BLaER1 (cell line): Measurements from ENCODE around the gene TWIST2.

ENCODE experiments used
- H3K27ac ChIP-seq: shearing (Covaris generic); formaldehyde crosslinking; 2 replicates; pipeline ENCODE4 v1.8.1; 2022
- H3K27me3 ChIP-seq: shearing (Covaris generic); formaldehyde crosslinking; 2 replicates; pipeline ENCODE4 v1.8.1; 2022
- H3K36me3 ChIP-seq: shearing (Covaris generic); formaldehyde crosslinking; 2 replicates; pipeline ENCODE4 v1.8.1; 2022
- H3K4me1 ChIP-seq: shearing (Covaris generic); formaldehyde crosslinking; 2 replicates; pipeline ENCODE4 v1.8.1; 2022
- H3K4me2 ChIP-seq: shearing (Covaris generic); formaldehyde crosslinking; 2 replicates; pipeline ENCODE4 v1.8.1; 2022
- H3K4me3 ChIP-seq: shearing (Covaris generic); formaldehyde crosslinking; 2 replicates; pipeline ENCODE4 v1.8.1; 2022
- H3K9ac ChIP-seq: shearing (Covaris generic); formaldehyde crosslinking; 2 replicates; pipeline ENCODE4 v1.8.1; 2022
- H3K9me3 ChIP-seq: shearing (Covaris generic); formaldehyde crosslinking; 2 replicates; pipeline ENCODE4 v1.8.1; 2022
- H4K20me1 ChIP-seq: shearing (Covaris generic); formaldehyde crosslinking; 2 replicates; pipeline ENCODE4 v1.8.1; 2022
- Cebpa-rat ChIP-seq: shearing (Covaris generic); IDR thresholded peaks from 2 replicates; pipeline ENCODE4 v1.8.1; 2022

The TWIST2 gene

DNA sequence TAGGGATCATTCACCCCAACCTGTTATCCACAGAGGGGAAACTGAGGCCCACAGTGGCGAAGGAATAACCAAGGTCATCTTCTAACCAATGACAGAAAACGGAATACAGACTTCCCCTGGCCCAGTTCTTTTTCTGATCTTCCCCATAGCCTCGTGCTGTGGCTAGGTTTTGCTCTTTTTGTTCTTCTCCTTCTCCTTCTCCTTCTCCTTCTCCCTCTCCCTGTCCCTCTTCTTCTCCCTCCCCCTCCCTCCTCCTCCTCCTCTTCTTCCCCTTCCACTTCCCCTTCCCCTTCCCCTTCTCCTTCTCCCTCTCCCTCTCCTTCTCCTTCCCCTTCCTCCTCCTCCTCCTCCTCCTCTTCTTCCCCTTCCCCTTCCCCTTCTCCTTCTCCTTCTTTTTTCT is 12.9 kb upstream of the TWIST2 start:
- Histone ChIP-seq H3K4me2 (no peak overlapping the region), H4K20me1 (no peaks in the 10 kb centered on the region), H3K4me3 (no peak overlapping the region), H3K36me3 (no peaks in the 10 kb centered on the region), H3K27me3 (no peaks in the 10 kb centered on the region), H3K9me3 (no peaks in the 10 kb centered on the region), H3K9ac (no peak overlapping the region), H3K4me1 (no peaks in the 10 kb centered on the region), H3K27ac (no peak overlapping the region)
- no peak for TF ChIP-seq Cebpa-rat

DNA sequence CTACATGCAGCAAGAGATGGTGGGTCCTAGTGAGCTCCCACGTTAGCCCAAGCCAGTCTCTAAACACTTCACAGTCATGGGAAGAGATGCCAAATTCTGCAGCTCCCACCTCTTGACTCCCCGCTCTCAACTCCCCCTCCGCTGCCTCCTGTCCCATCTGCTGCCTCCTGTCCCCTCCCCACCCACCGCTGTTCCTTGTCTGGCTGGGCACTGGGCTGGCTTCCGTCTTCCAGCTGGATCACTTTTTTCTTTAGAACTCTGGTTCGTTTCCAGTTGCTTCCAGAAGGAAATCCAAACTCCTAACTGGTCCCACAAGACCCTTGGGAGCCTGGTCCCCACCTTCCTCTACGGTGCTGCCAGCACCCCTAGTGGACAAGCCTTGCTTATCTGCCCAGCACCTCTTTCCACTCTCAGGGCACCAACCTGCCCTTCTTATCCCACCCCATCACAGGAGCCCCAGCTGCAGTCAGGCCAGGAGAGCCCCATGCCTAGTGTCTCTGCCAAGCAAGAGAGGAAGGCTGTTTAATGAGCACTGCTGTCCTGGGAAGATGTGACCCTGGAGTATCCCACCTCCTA is 12.1 kb upstream of the TWIST2 start:
- no peak overlapping the region for H3K9ac ChIP-seq
- H3K36me3 ChIP-seq = no peaks in the 10 kb centered on the region
- no peak for TF ChIP-seq Cebpa-rat
- no peak overlapping the region for H3K4me2 ChIP-seq
- no peaks in the 10 kb centered on the region for H4K20me1 ChIP-seq
- no peak overlapping the region for H3K27ac ChIP-seq
- H3K9me3 ChIP-seq = no peaks in the 10 kb centered on the region
- H3K27me3 ChIP-seq = no peaks in the 10 kb centered on the region
- H3K4me1 ChIP-seq = no peaks in the 10 kb centered on the region
- no peak overlapping the region for H3K4me3 ChIP-seq

DNA sequence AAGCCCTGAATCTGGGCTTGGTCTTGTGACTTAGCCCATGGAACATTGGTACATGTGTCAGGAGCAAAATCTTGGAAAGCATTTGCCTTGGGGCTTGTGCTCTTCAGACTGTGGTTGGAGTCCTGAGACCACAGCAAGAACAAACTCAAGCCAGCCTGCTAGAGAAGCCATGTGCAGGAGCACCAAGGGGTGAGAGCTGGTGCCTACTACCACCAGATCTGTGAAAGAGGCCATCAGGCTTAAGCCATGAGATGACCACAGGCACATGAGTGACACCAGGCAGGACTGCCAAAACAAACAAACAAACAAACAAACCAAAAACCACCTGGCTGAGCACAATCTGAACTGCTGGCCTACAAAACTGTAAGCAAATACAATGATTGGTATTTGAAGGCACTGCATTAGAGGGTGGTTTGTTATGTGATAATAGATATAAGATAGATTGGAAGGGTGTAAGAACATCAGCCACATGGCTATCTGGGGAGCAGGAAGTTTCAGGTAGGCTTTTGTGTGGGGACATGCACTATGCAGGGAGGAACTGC is 9.0 kb upstream of the TWIST2 start:
- no peak overlapping the region for H3K27ac ChIP-seq
- TF ChIP-seq Cebpa-rat = no peak
- no peak overlapping the region for H3K4me2 ChIP-seq
- H4K20me1 ChIP-seq = no peaks in the 10 kb centered on the region
- no peak overlapping the region for H3K9ac ChIP-seq
- no peak overlapping the region for H3K4me3 ChIP-seq
- H3K36me3 ChIP-seq = no peaks in the 10 kb centered on the region
- H3K27me3 ChIP-seq = no peaks in the 10 kb centered on the region
- no peaks in the 10 kb centered on the region for H3K4me1 ChIP-seq
- no peaks in the 10 kb centered on the region for H3K9me3 ChIP-seq

DNA sequence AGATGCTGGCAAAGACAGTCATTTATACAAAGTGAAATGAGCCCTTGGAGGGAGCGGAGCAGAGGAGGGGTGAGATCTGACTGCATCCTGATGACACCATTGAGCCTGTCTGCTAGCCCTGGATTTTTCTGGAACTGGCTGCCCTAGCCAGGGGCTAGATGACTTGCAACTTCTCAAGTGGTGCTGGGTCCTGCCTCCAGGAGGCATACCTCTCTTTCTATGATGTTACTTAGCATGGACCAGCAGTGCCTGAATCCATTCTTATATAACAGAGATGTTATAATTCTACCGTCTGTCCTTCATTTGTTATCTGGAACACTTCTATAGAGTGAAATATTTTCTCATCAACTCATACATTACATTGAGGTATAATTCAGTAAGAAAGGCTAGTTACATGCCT is 8.5 kb upstream of the TWIST2 start:
- Histone ChIP-seq H3K4me2 (no peak overlapping the region), H3K27me3 (no peaks in the 10 kb centered on the region)
- no peak for TF ChIP-seq Cebpa-rat

DNA sequence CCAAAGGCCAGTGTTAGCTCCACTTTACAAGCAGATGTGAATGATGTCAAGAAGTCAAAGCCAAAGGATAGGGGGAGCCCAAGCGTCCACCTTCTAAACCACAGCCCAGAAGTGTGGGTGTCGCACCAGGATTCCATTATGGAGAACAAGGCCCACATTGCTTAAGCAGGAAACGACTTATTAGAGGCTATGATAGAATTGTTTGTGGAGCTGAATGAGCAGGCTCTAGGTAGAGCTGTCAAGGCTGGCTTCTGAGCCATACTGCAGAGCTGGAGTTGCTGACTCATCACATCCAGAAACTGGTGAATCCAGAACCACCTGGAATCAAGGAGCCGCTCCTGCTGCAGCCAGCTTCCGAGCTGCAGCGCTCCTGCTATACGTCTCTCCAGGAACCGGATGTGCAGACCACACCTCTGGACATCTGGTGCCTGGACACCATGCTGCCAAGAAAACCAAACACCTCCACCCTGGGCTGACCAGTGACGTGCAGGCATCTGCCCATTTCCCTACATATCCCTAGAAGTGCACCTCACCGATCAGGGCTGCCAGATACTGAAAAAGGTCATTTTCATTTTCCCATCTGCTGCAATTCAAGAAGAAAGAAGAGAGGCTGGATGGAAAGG is 6.2 kb upstream of the TWIST2 start:
- Histone ChIP-seq H3K27ac (no peak overlapping the region), H3K27me3 (peaks cover 21% of the 10 kb centered on the region), H3K4me1 (peaks cover 2% of the 10 kb centered on the region; the same call in 1 of the 2 replicates), H3K4me2 (no peak overlapping the region), H4K20me1 (no peaks in the 10 kb centered on the region), H3K36me3 (no peaks in the 10 kb centered on the region), H3K9me3 (peaks cover 4% of the 10 kb centered on the region), H3K4me3 (no peak overlapping the region), H3K9ac (no peak overlapping the region)
- TF ChIP-seq Cebpa-rat = no peak

More for the DNA sequence above, 8.5 kb upstream of the TWIST2 start:
- Histone ChIP-seq H3K36me3 (no peaks in the 10 kb centered on the region), H3K9ac (no peak overlapping the region), H3K27ac (no peak overlapping the region), H4K20me1 (no peaks in the 10 kb centered on the region), H3K9me3 (no peaks in the 10 kb centered on the region), H3K4me1 (no peaks in the 10 kb centered on the region), H3K4me3 (no peak overlapping the region)

DNA sequence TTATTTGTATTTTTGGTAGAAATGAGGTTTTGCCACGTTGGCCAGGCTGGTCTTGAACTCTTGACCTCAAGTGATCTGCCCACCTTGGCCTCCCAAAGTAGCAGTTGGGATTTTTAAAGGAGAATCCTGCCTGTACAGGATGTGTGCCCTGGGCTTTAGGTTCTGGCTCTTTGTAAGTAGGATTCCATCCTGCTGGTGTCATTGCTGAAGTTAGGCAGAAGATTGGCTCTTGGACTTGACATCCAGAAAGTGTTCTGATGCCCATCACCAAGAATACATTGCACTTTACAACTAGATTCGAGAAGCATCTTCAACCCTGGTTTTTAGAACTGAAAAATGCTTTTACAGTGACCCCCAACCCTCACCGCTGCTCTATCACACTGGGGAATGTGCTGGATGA is 4.4 kb upstream of the TWIST2 start:
- no peak for TF ChIP-seq Cebpa-rat
- H3K9ac ChIP-seq = no peak overlapping the region
- H4K20me1 ChIP-seq = no peaks in the 10 kb centered on the region
- H3K4me1 ChIP-seq = peaks cover 8% of the 10 kb centered on the region; the same call in 1 of the 2 replicates
- peaks cover 23% of the 10 kb centered on the region for H3K9me3 ChIP-seq
- no peak overlapping the region for H3K4me2 ChIP-seq
- peaks cover 39% of the 10 kb centered on the region for H3K27me3 ChIP-seq
- H3K4me3 ChIP-seq = no peak overlapping the region
- H3K27ac ChIP-seq = no peak overlapping the region
- no peaks in the 10 kb centered on the region for H3K36me3 ChIP-seq

DNA sequence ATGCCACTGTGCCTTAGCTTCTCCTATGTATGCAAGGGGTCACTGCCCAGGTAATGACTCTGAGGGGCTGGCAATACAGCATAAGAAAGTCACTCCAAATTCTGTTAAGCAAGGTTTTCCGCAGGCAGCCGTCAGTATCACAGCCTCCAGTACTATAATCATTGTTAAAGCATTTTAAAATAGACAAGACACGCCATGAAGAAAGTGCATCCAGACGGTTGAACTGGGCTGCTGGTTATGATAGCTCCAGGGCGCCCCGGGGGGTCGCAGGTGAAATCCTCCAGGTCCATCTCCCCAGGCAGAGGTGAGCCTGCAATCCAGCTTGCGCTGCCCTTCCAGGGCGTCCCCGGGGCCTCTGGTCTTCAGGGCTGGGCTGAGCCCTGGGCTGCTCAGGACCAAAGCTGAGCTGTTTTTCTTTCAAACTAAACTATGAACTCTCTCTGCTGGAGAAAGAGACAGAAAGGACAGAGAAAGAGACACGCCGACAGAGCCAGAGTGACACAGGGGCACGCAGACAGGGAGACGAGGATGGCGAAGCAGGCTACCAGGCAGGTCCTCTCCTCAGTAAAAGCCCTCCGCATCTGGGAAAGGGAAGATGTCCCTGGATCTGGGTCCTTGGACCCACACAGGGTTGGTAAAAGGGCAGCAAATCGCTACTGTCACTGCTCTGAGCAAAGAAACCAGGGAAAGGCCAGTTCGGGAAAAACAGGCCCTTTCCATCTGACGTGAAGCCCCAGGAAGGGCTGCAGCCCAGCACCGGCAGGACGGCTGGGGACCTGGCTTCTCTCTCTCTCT is 2.1 kb upstream of the TWIST2 start:
- Histone ChIP-seq H3K36me3 (no peaks in the 10 kb centered on the region), H3K4me3 (no peak overlapping the region), H3K27me3 (peaks cover 57% of the 10 kb centered on the region), H3K9ac (no peak overlapping the region), H4K20me1 (no peaks in the 10 kb centered on the region), H3K27ac (no peak overlapping the region), H3K4me2 (no peak overlapping the region), H3K4me1 (peaks cover 8% of the 10 kb centered on the region; the same call in 1 of the 2 replicates), H3K9me3 (peaks cover 35% of the 10 kb centered on the region)
- TF ChIP-seq Cebpa-rat = no peak

DNA sequence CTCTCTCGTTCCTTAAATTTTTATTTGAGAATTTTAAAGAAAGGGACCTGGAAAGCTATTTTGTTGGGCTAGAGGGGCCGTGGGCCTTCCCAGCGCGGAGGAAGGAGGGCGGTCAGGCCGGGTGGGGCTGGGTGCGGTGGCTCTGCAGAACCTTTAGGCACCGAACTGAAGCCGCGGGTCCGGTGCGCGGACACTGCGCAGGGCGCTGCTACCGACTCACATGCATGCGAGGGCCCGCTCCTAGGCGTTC is 1.6 kb upstream of the TWIST2 start:
- H3K9ac ChIP-seq = no peak overlapping the region
- no peaks in the 10 kb centered on the region for H4K20me1 ChIP-seq
- H3K27me3 ChIP-seq = peaks cover 57% of the 10 kb centered on the region
- peaks cover 8% of the 10 kb centered on the region; the same call in 1 of the 2 replicates for H3K4me1 ChIP-seq
- H3K4me2 ChIP-seq = no peak overlapping the region
- no peak overlapping the region for H3K27ac ChIP-seq
- TF ChIP-seq Cebpa-rat = no peak
- H3K4me3 ChIP-seq = no peak overlapping the region
- peaks cover 35% of the 10 kb centered on the region for H3K9me3 ChIP-seq
- no peaks in the 10 kb centered on the region for H3K36me3 ChIP-seq

DNA sequence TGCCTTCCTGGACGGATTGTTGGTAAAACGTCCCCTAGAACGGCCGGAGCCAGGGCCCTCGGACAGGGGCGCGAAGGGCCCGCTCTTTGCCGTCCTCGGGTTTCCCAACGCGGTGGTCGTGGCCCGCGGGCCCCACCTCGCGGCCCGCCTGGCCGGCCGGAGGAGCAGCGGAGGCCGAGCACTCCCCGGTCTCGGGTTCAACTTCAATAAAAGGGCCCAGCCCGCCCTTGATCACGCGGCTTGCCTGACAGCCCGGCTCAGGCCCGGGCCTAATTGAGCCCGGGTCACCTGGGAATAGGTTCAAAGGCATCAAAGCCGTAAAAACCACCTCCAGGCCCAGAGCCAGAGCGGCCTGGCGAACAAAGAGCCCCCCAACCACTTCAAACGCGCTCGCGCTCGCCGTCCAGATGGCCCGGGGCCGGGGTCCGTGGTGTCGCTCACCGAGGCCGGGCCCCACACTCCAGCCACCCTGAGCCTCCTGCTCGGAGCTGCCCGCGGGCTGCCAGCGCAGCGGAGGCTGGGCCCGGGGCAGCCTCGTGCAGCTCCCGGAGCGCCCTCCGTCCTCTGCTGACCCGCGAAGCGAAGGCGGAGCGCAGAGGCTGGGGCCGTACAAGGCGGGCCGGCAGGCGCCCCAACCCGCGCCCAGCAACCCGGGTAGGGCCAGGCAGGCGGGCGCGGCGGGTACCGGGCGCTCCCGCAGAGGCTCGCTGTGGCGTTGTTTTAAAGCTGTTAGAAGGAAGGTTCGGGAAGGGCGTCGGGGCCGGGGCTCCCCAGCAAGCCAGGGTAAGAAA is 1.1 kb upstream of the TWIST2 start:
- no peak overlapping the region for H3K9ac ChIP-seq
- no peaks in the 10 kb centered on the region for H3K36me3 ChIP-seq
- H3K27me3 ChIP-seq = peaks cover 57% of the 10 kb centered on the region
- TF ChIP-seq Cebpa-rat = no peak
- no peaks in the 10 kb centered on the region for H4K20me1 ChIP-seq
- H3K4me1 ChIP-seq = peaks cover 8% of the 10 kb centered on the region; the same call in 1 of the 2 replicates
- H3K4me2 ChIP-seq = peak overlapping the region; percentile 50
- peak overlapping the region; percentile 47 for H3K4me3 ChIP-seq
- H3K9me3 ChIP-seq = peaks cover 35% of the 10 kb centered on the region
- no peak overlapping the region for H3K27ac ChIP-seq
